HepG2 (cell line): ENCODE data around the gene PPP1CA. TPM values are rescaled to one million over a fixed set of nuclear protein-coding genes. Genes with fewer than 3 reads are reported as not detected.

Experiments used
- ATAC-seq: fragments of 200-7000 bp; cut with Tn5 transposase; 3 replicates; pipeline ENCODE4 v1.9.1; 2020; ENCODE audit warnings: mild to moderate bottlenecking, moderate library complexity
- BruUV-seq: library from RNA; stranded (reverse); fragments of 400-500 nt; replicated peaks from 2 replicates; lab custom pipeline; 2021; lab: Mats Ljungman, UMichigan
- CTCF ChIA-PET: fragments of 300-600 bp; formaldehyde crosslinking; extraction: SDS; loops from one replicate; lab custom pipeline; 2021; ENCODE audit warnings: low total read pairs, inconsistent platforms, low intra/inter-chr PET ratio; lab: Yijun Ruan, JAX
- POLR2A ChIA-PET: fragments of 350-600 bp; sonication (Branson Sonifier 250); formaldehyde crosslinking; loops from one replicate; lab custom pipeline; 2020; ENCODE audit warnings: antibody characterized with exemption, inconsistent platforms; lab: Yijun Ruan, JAX
- DNase-seq: peaks from one replicate; pipeline ENCODE4 v3.0.0-alpha.2; 2015; ENCODE audit warnings: low spot score
- FAIRE-seq: peaks from 3 replicates; lab custom pipeline; 2011; peaks lifted over from hg19 to GRCh38; lab: Jason Lieb, UNC
- H2AFZ ChIP-seq: one replicate; pipeline ENCODE4 v1.6.1; 2011; ENCODE audit warnings: low read length, inconsistent platforms
- H3K27ac ChIP-seq: fragments of 300-600 bp; 3 replicates; pipeline ENCODE4 v1.8.0; 2011; ENCODE audit warnings: mixed run types, mild to moderate bottlenecking, mixed read lengths, low read length, inconsistent platforms; ENCODE audit not compliant: insufficient read depth; ENCODE audit errors: extremely low read length
- H3K27me3 ChIP-seq, 2 experiments: fragments of 200-600 bp in 1 of 2; 2 replicates in 1 of 2; 3 replicates in 1 of 2; pipeline versions ENCODE4 v1.6.0 to v1.8.0; 2011; ENCODE audit warnings: low read length in 2 of 2, mild to moderate bottlenecking in 2 of 2, moderate library complexity in 2 of 2, inconsistent platforms in 1 of 2; ENCODE audit not compliant: insufficient read depth in 2 of 2, control insufficient read depth in 1 of 2
- H3K36me3 ChIP-seq, 2 experiments: fragments of 200-600 bp in 1 of 2; replicated peaks in 1 of 2; 2 replicates in 1 of 2; 3 replicates in 1 of 2; pipeline versions ENCODE4 v1.5.1 to v1.8.0; 2011; ENCODE audit warnings: low read length in 2 of 2, inconsistent platforms in 1 of 2; ENCODE audit not compliant: insufficient read depth in 2 of 2, control insufficient read depth in 1 of 2
- H3K4me1 ChIP-seq: 2 replicates; pipeline ENCODE4 v1.5.1; 2012; ENCODE audit warnings: low read length, inconsistent platforms; ENCODE audit not compliant: insufficient read depth
- H3K4me2 ChIP-seq: 2 replicates; pipeline ENCODE4 v1.6.0; 2011; ENCODE audit warnings: low read depth, low read length, inconsistent platforms
- H3K4me3 ChIP-seq, 3 experiments: fragments of 200-600 bp in 1 of 3; sonication (generic), shearing (Covaris generic) in 1 of 3; replicated peaks in 1 of 3; 2 replicates each; pipeline ENCODE4 v1.5.1; 2011 to 2016; ENCODE audit warnings: low read length in 3 of 3, inconsistent platforms in 2 of 3, low read depth in 2 of 3, mild to moderate bottlenecking in 2 of 3, control low read depth in 1 of 3, mixed read lengths in 1 of 3; ENCODE audit not compliant: insufficient read depth in 1 of 3
- H3K79me2 ChIP-seq: one replicate; pipeline ENCODE4 v1.6.1; 2011; ENCODE audit warnings: low read length, inconsistent platforms; ENCODE audit not compliant: insufficient read depth
- H3K9ac ChIP-seq: 2 replicates; pipeline ENCODE4 v1.6.0; 2011; ENCODE audit warnings: mild to moderate bottlenecking, low read depth, low read length, inconsistent platforms; ENCODE audit not compliant: insufficient read depth
- H3K9me3 ChIP-seq: 2 replicates; pipeline ENCODE4 v1.5.1; 2012; ENCODE audit warnings: mild to moderate bottlenecking, low read length
- H4K20me1 ChIP-seq: 2 replicates; pipeline ENCODE4 v1.6.0; 2011; ENCODE audit warnings: inconsistent platforms, mild to moderate bottlenecking, low read length, moderate library complexity; ENCODE audit not compliant: insufficient read depth
- ARID2 ChIP-seq: sonication (generic); formaldehyde crosslinking; IDR thresholded peaks from 2 replicates; pipeline ENCODE4 v1.8.1; 2022; ENCODE audit warnings: mild to moderate bottlenecking, missing genetic modification reagents, borderline replicate concordance
- CHD2 ChIP-seq: IDR thresholded peaks from 2 replicates; pipeline ENCODE4 v1.6.1; 2011; ENCODE audit warnings: low read depth, low read length, improper control_type of control experiment
- GABPA ChIP-seq, 2 experiments: IDR thresholded peaks; 2 replicates each; pipeline ENCODE4 v1.6.1; 2011 to 2016; ENCODE audit warnings: low read depth in 2 of 2, low read length in 1 of 2, missing biosample characterization in 1 of 2, missing genetic modification characterization in 1 of 2
- KDM2A ChIP-seq: sonication (generic); formaldehyde crosslinking; IDR thresholded peaks from 2 replicates; pipeline ENCODE4 v1.4.0; 2020; ENCODE audit warnings: low read depth, missing genetic modification reagents, borderline replicate concordance
- NR2F2 ChIP-seq: IDR thresholded peaks from 2 replicates; pipeline ENCODE4 v1.6.1; 2012; ENCODE audit warnings: low read depth, inconsistent platforms, borderline replicate concordance
- PHF20 ChIP-seq: sonication (generic); formaldehyde crosslinking; IDR thresholded peaks from 2 replicates; pipeline ENCODE4 v1.5.0; 2020; ENCODE audit warnings: mild to moderate bottlenecking, missing genetic modification reagents
- PHF21A ChIP-seq: sonication (generic); formaldehyde crosslinking; IDR thresholded peaks from 2 replicates; pipeline ENCODE4 v1.5.0; 2020; ENCODE audit warnings: mild to moderate bottlenecking, missing genetic modification reagents
- PTBP1 ChIP-seq: fragments of 200-400 bp; formaldehyde crosslinking; IDR thresholded peaks from 2 replicates; pipeline ENCODE4 v1.6.1; 2018; ENCODE audit warnings: low read length, low read depth; ENCODE audit not compliant: poor library complexity, severe bottlenecking
- SNAPC2 ChIP-seq: sonication (generic); formaldehyde crosslinking; IDR thresholded peaks from 2 replicates; pipeline ENCODE4 v1.8.1; 2022; ENCODE audit warnings: mild to moderate bottlenecking, missing genetic modification reagents
- SRF ChIP-seq: IDR thresholded peaks from 2 replicates; pipeline ENCODE4 v1.6.1; 2011; ENCODE audit warnings: mild to moderate bottlenecking, low read depth, low read length, moderate library complexity
- U2AF2 ChIP-seq: fragments of 200-400 bp; formaldehyde crosslinking; IDR thresholded peaks from 2 replicates; pipeline ENCODE4 v1.6.1; 2017; ENCODE audit warnings: low read depth, mild to moderate bottlenecking, low read length
- ZNF674 ChIP-seq: sonication (generic); formaldehyde crosslinking; IDR thresholded peaks from 2 replicates; pipeline ENCODE4 v1.5.0; 2020; ENCODE audit warnings: low read depth, mild to moderate bottlenecking, missing genetic modification reagents
- ZNF780A ChIP-seq: sonication (generic); formaldehyde crosslinking; IDR thresholded peaks from 2 replicates; pipeline ENCODE4 v1.8.0; 2022; ENCODE audit warnings: mild to moderate bottlenecking, missing genetic modification reagents, moderate library complexity
- WGBS: methylation state at CpG from one replicate; pipeline ENCODE4 v1.1.6; 2017; ENCODE audit warnings: low lambda C conversion rate; 5-methylcytosine and 5-hydroxymethylcytosine counted together
- in situ Hi-C: cut with HindIII; loops from 2 replicates; pipeline ENCODE4 v1.10.0; 2017; ENCODE audit warnings: low pct_unique_long_range_greater_than_20kb; ENCODE audit not compliant: extremely low pct_ligation_motif_present
- intact Hi-C: fragments of 100-400 bp; cut with micrococcal nuclease; formaldehyde crosslinking; loops from one replicate; pipeline ENCODE4 v1.10.0; 2022; ENCODE audit not compliant: unreplicated experiment
- polyA plus RNA-seq, 8 experiments: library from polyadenylated mRNA; depleted of rRNA in 3 of 8; stranded (reverse) in 7 of 8; unstranded in 1 of 8; fragments of >200 nt; fragmentation: Illumina TruSeq in 4 of 8; extraction: Trizol in 4 of 8; gene quantifications; 2 replicates each; pipeline versions ENCODE4 v1.2.1 to v1.2.3, GENCODE V29; 2011 to 2016; ENCODE audit warnings: low read depth in 4 of 8, missing spikeins in 1 of 8, mixed read lengths in 1 of 8; ENCODE audit not compliant: insufficient read depth in 1 of 8
- total RNA-seq, 5 experiments: library from RNA; depleted of rRNA; stranded (reverse); fragments of >200 nt; fragmentation: Illumina TruSeq; extraction: Trizol; gene quantifications; 2 replicates each; pipeline ENCODE4 v1.2.3, GENCODE V29; 2016; ENCODE audit warnings: low read depth in 1 of 5
- TF ChIP-seq, protein P1 (sequence below): sonication (generic); formaldehyde crosslinking; IDR thresholded peaks from 2 replicates; pipeline ENCODE4 v1.4.0; 2020; ENCODE audit warnings: mild to moderate bottlenecking, missing genetic modification reagents, borderline replicate concordance
- TF ChIP-seq, protein P2 (sequence below): sonication (generic); formaldehyde crosslinking; IDR thresholded peaks from 2 replicates; pipeline ENCODE4 v1.9.0; 2021; ENCODE audit warnings: missing genetic modification reagents, borderline replicate concordance
- TF ChIP-seq, protein P3 (sequence below), 2 experiments: IDR thresholded peaks; 2 replicates each; pipeline ENCODE4 v1.6.1; 2011 to 2012; ENCODE audit warnings: low read length in 2 of 2, borderline replicate concordance in 1 of 2, low read depth in 1 of 2, mild to moderate bottlenecking in 1 of 2, moderate library complexity in 1 of 2
- TF ChIP-seq, protein P4 (sequence below): sonication (generic); formaldehyde crosslinking; IDR thresholded peaks from 2 replicates; pipeline ENCODE4 v1.9.0; 2022; ENCODE audit warnings: missing genetic modification reagents, mild to moderate bottlenecking, borderline replicate concordance

PPP1CA gene
- total and polyA plus RNA-seq, 2 of the 13 experiments (the other 11 are each of a cell fraction or from before 2014, with no cell fraction given) = 149 to 170 TPM

DNA sequence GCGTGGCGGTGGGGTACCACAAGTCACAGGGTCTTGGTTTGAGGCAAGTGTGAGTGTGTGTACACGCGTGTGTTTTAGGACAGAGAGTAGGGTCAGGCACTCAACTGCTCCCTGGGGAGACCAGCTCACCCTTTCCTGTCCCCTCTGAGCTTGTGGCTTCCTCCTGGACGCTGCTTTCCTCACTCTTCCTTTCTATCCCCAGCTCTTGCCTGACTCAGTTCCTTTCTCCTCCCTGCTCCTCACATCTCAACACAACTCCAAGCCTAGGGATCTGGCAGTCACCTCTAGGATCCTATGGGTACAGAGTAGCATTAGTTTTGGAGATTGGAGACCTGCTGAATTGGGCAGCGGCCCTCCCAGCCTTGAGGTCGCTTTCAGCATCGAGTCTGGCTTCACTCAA, 32.4 kb downstream of the PPP1CA start:
- Histone ChIP-seq H3K27me3 (peaks cover 1 to 3% of the 10 kb centered on the region in 2 experiments; a peak in 1 of 5 replicates), H3K4me3 (no peak overlapping the region), H3K27ac (no peak overlapping the region), H3K9ac (no peak overlapping the region), H2AFZ (no peak overlapping the region), H3K36me3 (no peaks in the 10 kb centered on the region), H4K20me1 (no peaks in the 10 kb centered on the region), H3K9me3 (no peaks in the 10 kb centered on the region), H3K79me2 (no peaks in the 10 kb centered on the region), H3K4me2 (no peak overlapping the region), H3K4me1 (peaks cover 20% of the 10 kb centered on the region)
- POLR2A ChIA-PET = interaction anchor here (18.5 kb wide), 1 partner anchor 16 kb away, joined by 365 read pairs; the partner anchor contains the start of gene POLD4
- no TSS peak for BruUV-seq
- 95% methylated on average over 6 of the region's 8 CpGs for WGBS
- CTCF ChIA-PET = no interaction called here
- DNase-seq = no peak
- in situ Hi-C loops (no loop called here), intact Hi-C loops (no loop called here)
- FAIRE-seq = no peak
- no peak for ATAC-seq
- TF ChIP-seq ZNF674 (CRISPR knock-in tag) (no peak), U2AF2 (no peak), PHF21A (CRISPR knock-in tag) (no peak), ZNF780A (no peak), GABPA (IDR thresholded peaks at IDR 0.05; ENCODE audit: low read depth, low read length) (no peak), GABPA (CRISPR knock-in tag; IDR thresholded peaks at IDR 0.05; ENCODE audit: low read depth) (no peak), PHF20 (CRISPR knock-in tag) (no peak), CHD2 (no peak), PTBP1 (no peak), ARID2 (CRISPR knock-in tag) (no peak), NR2F2 (no peak), KDM2A (CRISPR knock-in tag) (no peak), SRF (no peak), SNAPC2 (CRISPR knock-in tag) (no peak)
- TF ChIP-seq, protein P1, sequence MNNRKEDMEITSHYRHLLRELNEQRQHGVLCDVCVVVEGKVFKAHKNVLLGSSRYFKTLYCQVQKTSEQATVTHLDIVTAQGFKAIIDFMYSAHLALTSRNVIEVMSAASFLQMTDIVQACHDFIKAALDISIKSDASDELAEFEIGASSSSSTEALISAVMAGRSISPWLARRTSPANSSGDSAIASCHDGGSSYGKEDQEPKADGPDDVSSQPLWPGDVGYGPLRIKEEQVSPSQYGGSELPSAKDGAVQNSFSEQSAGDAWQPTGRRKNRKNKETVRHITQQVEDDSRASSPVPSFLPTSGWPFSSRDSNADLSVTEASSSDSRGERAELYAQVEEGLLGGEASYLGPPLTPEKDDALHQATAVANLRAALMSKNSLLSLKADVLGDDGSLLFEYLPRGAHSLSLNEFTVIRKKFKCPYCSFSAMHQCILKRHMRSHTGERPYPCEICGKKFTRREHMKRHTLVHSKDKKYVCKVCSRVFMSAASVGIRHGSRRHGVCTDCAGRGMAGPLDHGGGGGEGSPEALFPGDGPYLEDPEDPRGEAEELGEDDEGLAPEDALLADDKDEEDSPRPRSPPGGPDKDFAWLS (CRISPR knock-in tag) = no peak
- TF ChIP-seq, protein P2, sequence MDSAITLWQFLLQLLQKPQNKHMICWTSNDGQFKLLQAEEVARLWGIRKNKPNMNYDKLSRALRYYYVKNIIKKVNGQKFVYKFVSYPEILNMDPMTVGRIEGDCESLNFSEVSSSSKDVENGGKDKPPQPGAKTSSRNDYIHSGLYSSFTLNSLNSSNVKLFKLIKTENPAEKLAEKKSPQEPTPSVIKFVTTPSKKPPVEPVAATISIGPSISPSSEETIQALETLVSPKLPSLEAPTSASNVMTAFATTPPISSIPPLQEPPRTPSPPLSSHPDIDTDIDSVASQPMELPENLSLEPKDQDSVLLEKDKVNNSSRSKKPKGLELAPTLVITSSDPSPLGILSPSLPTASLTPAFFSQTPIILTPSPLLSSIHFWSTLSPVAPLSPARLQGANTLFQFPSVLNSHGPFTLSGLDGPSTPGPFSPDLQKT (CRISPR knock-in tag) = no peak
- TF ChIP-seq, protein P3, sequence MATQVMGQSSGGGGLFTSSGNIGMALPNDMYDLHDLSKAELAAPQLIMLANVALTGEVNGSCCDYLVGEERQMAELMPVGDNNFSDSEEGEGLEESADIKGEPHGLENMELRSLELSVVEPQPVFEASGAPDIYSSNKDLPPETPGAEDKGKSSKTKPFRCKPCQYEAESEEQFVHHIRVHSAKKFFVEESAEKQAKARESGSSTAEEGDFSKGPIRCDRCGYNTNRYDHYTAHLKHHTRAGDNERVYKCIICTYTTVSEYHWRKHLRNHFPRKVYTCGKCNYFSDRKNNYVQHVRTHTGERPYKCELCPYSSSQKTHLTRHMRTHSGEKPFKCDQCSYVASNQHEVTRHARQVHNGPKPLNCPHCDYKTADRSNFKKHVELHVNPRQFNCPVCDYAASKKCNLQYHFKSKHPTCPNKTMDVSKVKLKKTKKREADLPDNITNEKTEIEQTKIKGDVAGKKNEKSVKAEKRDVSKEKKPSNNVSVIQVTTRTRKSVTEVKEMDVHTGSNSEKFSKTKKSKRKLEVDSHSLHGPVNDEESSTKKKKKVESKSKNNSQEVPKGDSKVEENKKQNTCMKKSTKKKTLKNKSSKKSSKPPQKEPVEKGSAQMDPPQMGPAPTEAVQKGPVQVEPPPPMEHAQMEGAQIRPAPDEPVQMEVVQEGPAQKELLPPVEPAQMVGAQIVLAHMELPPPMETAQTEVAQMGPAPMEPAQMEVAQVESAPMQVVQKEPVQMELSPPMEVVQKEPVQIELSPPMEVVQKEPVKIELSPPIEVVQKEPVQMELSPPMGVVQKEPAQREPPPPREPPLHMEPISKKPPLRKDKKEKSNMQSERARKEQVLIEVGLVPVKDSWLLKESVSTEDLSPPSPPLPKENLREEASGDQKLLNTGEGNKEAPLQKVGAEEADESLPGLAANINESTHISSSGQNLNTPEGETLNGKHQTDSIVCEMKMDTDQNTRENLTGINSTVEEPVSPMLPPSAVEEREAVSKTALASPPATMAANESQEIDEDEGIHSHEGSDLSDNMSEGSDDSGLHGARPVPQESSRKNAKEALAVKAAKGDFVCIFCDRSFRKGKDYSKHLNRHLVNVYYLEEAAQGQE (IDR thresholded peaks at IDR 0.05; ENCODE audit: borderline replicate concordance in 1 of 2, low read depth in 1 of 2, low read length in 2 of 2) = no peak
- TF ChIP-seq, protein P4, sequence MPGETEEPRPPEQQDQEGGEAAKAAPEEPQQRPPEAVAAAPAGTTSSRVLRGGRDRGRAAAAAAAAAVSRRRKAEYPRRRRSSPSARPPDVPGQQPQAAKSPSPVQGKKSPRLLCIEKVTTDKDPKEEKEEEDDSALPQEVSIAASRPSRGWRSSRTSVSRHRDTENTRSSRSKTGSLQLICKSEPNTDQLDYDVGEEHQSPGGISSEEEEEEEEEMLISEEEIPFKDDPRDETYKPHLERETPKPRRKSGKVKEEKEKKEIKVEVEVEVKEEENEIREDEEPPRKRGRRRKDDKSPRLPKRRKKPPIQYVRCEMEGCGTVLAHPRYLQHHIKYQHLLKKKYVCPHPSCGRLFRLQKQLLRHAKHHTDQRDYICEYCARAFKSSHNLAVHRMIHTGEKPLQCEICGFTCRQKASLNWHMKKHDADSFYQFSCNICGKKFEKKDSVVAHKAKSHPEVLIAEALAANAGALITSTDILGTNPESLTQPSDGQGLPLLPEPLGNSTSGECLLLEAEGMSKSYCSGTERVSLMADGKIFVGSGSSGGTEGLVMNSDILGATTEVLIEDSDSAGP (CRISPR knock-in tag) = no peak
